ENCODE results near the gene PLXNA1. TPM values are rescaled to one million over a fixed set of nuclear protein-coding genes. Genes with fewer than 3 reads are reported as not detected.

Gene PLXNA1
- total and polyA plus RNA-seq, 10 of the 15 experiments (the other 5 are each of a cell fraction or from before 2014, with no cell fraction given) = 0.03 to 16.4 (median 2.5) TPM

DNA sequence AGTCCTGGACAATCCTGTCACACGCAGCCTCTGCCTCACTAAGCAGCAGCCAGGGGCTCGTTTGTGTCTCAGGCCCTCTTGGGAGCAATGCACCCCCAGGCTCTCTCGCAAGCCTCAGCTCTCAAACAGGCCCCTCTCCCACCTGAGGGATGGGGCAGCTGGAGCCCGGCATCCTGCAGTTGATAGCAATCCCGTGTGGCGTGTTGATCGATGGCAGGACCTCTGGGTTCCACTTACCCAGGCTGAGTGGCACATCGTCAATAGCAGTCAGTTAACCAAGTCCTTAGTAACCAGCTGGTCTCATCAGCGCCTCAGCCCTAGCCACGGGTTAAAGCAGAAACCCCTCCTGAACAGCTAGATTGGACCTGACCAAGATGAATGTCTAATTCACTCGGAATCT is 36.5 kb upstream of the PLXNA1 start (continued):
- TF ChIP-seq, protein P1, sequence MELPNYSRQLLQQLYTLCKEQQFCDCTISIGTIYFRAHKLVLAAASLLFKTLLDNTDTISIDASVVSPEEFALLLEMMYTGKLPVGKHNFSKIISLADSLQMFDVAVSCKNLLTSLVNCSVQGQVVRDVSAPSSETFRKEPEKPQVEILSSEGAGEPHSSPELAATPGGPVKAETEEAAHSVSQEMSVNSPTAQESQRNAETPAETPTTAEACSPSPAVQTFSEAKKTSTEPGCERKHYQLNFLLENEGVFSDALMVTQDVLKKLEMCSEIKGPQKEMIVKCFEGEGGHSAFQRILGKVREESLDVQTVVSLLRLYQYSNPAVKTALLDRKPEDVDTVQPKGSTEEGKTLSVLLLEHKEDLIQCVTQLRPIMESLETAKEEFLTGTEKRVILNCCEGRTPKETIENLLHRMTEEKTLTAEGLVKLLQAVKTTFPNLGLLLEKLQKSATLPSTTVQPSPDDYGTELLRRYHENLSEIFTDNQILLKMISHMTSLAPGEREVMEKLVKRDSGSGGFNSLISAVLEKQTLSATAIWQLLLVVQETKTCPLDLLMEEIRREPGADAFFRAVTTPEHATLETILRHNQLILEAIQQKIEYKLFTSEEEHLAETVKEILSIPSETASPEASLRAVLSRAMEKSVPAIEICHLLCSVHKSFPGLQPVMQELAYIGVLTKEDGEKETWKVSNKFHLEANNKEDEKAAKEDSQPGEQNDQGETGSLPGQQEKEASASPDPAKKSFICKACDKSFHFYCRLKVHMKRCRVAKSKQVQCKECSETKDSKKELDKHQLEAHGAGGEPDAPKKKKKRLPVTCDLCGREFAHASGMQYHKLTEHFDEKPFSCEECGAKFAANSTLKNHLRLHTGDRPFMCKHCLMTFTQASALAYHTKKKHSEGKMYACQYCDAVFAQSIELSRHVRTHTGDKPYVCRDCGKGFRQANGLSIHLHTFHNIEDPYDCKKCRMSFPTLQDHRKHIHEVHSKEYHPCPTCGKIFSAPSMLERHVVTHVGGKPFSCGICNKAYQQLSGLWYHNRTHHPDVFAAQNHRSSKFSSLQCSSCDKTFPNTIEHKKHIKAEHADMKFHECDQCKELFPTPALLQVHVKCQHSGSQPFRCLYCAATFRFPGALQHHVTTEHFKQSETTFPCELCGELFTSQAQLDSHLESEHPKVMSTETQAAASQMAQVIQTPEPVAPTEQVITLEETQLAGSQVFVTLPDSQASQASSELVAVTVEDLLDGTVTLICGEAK (IDR thresholded peaks at IDR 0.05; ENCODE audit: borderline replicate concordance) = no peak
- no peak for TF ChIP-seq SPI1 (IDR thresholded peaks at IDR 0.05; ENCODE audit: borderline replicate concordance, insufficient read depth, low read depth, low read length)
- no peak for TF ChIP-seq MAX (IDR thresholded peaks at IDR 0.05; ENCODE audit: low read depth, low read length)
- TF ChIP-seq, protein P2, sequence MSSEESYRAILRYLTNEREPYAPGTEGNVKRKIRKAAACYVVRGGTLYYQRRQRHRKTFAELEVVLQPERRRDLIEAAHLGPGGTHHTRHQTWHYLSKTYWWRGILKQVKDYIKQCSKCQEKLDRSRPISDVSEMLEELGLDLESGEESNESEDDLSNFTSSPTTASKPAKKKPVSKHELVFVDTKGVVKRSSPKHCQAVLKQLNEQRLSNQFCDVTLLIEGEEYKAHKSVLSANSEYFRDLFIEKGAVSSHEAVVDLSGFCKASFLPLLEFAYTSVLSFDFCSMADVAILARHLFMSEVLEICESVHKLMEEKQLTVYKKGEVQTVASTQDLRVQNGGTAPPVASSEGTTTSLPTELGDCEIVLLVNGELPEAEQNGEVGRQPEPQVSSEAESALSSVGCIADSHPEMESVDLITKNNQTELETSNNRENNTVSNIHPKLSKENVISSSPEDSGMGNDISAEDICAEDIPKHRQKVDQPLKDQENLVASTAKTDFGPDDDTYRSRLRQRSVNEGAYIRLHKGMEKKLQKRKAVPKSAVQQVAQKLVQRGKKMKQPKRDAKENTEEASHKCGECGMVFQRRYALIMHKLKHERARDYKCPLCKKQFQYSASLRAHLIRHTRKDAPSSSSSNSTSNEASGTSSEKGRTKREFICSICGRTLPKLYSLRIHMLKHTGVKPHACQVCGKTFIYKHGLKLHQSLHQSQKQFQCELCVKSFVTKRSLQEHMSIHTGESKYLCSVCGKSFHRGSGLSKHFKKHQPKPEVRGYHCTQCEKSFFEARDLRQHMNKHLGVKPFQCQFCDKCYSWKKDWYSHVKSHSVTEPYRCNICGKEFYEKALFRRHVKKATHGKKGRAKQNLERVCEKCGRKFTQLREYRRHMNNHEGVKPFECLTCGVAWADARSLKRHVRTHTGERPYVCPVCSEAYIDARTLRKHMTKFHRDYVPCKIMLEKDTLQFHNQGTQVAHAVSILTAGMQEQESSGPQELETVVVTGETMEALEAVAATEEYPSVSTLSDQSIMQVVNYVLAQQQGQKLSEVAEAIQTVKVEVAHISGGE (CRISPR knock-in tag; IDR thresholded peaks at IDR 0.05) = no peak
- TF ChIP-seq CBX3 (IDR thresholded peaks at IDR 0.05; ENCODE audit: borderline replicate concordance, low read depth) = no peak
- TF ChIP-seq, protein P3, sequence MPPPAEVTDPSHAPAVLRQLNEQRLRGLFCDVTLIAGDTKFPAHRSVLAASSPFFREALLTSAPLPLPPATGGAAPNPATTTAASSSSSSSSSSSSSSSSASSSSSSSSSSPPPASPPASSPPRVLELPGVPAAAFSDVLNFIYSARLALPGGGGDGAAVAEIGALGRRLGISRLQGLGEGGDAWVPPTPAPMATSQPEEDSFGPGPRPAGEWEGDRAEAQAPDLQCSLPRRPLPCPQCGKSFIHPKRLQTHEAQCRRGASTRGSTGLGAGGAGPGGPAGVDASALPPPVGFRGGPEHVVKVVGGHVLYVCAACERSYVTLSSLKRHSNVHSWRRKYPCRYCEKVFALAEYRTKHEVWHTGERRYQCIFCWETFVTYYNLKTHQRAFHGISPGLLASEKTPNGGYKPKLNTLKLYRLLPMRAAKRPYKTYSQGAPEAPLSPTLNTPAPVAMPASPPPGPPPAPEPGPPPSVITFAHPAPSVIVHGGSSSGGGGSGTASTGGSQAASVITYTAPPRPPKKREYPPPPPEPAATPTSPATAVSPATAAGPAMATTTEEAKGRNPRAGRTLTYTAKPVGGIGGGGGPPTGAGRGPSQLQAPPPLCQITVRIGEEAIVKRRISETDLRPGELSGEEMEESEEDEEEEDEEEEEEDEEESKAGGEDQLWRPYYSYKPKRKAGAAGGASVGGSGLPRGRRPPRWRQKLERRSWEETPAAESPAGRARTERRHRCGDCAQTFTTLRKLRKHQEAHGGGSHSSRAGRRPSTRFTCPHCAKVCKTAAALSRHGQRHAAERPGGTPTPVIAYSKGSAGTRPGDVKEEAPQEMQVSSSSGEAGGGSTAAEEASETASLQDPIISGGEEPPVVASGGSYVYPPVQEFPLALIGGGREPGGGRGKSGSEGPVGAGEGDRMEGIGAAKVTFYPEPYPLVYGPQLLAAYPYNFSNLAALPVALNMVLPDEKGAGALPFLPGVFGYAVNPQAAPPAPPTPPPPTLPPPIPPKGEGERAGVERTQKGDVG (CRISPR knock-in tag; IDR thresholded peaks at IDR 0.05) = no peak
- TF ChIP-seq EED (IDR thresholded peaks at IDR 0.05; ENCODE audit: low read depth) = no peak
